Subcutaneous adipose tissue (tissue), 4 donors: ENCODE data around the gene TCF7L2. TPM values are rescaled to one million over a fixed set of nuclear protein-coding genes. Genes with fewer than 3 reads are reported as not detected.

Experiments used
- total RNA-seq, 4 donors: library from RNA; depleted of rRNA; stranded (reverse); fragments of >200 nt; gene quantifications; one replicate each; pipeline ENCODE4 v1.1.0, GENCODE V29; 2016
- TF ChIP-seq, protein P1 (sequence below): fragments of 450-650 bp; IDR thresholded peaks from one replicate; pipeline ENCODE4 v1.5.1; 2016; ENCODE audit warnings: low read depth, mild to moderate bottlenecking, control low read depth, antibody characterized with exemption, moderate library complexity

The TCF7L2 gene
- total RNA-seq, 4 donors from 2014 or later, result 24.3 to 70.1 (median 43.5) TPM

- TF ChIP-seq, protein P1, sequence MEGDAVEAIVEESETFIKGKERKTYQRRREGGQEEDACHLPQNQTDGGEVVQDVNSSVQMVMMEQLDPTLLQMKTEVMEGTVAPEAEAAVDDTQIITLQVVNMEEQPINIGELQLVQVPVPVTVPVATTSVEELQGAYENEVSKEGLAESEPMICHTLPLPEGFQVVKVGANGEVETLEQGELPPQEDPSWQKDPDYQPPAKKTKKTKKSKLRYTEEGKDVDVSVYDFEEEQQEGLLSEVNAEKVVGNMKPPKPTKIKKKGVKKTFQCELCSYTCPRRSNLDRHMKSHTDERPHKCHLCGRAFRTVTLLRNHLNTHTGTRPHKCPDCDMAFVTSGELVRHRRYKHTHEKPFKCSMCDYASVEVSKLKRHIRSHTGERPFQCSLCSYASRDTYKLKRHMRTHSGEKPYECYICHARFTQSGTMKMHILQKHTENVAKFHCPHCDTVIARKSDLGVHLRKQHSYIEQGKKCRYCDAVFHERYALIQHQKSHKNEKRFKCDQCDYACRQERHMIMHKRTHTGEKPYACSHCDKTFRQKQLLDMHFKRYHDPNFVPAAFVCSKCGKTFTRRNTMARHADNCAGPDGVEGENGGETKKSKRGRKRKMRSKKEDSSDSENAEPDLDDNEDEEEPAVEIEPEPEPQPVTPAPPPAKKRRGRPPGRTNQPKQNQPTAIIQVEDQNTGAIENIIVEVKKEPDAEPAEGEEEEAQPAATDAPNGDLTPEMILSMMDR, result no peak
Measured at GRCh38 chr10:112948196-112948595, 1.9 kb upstream of the TCF7L2 start.

- TF ChIP-seq, protein P1, result no peak
Measured at GRCh38 chr10:112949143-112949823, 764 bp upstream of the TCF7L2 start.

GRCh38 chr10:112950714-112951358 lies 789 bp downstream of the TCF7L2 start:
- TF ChIP-seq, protein P1, result no peak

DNA sequence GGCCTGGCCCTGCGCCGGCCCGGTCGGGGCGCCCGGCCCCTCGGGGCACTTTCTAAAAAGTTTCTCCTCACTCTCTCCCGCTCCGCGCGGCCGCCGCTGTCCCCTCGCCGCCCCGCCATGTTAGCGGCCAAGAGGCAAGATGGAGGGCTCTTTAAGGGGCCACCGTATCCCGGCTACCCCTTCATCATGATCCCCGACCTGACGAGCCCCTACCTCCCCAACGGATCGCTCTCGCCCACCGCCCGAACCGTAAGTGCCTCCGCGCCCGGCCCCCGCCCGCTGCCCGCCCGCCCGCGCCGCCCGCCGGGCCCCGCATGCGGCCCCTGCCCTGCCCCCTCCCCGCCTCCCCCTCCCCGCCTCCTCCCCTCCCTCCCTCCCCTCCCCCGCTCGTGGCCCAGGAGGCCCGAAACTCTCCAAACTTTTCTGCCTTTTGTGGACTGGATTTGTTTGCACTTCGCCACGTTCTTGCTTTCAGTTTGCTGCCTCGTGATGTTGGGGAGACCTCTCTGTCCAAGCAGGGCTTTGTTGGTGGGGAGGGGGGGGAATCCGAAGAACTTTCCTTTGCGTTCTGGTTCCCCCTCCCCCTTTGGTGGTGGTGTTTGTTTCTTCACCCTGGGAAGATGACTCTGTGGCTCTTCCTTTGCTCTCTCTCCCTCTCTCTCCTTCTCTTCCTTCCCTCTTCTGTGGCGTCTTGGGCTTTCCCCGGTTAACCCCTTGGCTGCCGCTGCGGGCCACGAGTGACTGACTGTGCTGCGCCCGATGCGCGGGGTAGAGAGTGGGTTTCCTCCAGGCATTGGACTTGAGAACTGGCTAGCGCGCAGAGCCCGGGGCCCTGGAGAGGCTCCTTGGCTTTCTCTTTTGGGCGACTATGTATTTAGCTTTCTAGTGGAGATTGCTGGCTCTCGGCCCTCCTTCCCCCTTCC lies 1.6 kb downstream of the TCF7L2 start:
- TF ChIP-seq, protein P1, result no peak

DNA sequence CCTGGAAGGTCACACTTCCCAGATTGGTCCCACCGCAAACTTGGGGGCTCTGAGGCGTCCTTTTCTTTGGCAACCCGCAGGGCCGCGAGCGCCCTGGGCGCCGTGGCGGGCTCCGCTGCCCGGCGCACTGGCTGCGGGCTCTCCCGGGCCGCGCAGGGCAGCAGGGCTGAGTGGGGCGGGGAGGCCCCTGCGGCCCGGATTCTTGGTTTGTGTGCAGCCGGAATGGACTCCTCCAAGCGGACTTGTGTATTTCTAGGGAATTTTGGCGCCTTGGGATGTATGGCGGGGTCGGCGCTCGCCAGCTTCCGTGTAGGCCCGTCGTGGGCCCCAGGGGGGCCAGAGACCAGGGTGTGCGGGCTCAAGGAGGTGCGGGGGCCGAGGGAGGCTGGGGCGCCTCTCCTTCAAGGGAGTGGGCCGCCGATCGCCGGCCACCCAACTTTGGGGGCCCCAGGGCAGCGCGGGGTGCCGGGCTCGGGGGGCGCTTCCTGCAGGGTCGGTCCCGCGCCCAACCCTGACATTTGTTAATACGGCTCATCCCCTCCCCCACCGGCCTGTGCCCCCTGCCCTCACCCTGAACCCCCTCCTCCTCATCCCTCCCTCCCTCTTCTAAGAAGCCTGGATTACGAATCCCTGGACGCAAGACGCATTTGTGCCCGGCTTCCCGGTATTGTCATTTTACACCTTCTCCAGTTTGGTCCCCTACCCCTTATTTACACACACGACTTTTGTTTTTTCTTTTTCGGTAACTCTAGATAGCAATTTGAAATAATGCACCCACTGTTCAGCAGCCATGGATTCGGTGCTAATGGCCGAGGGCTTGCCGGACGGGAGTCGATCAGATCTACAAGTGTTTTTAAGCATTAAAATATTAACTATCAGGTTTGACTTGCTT lies 2.5 kb downstream of the TCF7L2 start:
- TF ChIP-seq, protein P1, result no peak

- TF ChIP-seq, protein P1, result no peak
Measured at GRCh38 chr10:112953174-112954159, 3.4 kb downstream of the TCF7L2 start.
